NB4 (cell line): ENCODE data around the gene WFIKKN2.

Experiments
- CTCF ChIP-seq: IDR thresholded peaks from one replicate; pipeline ENCODE4 v1.5.1; 2012; ENCODE audit warnings: low read depth, low read length
- MYC ChIP-seq: IDR thresholded peaks from 2 replicates; pipeline ENCODE4 v1.6.1; 2011; ENCODE audit warnings: low read depth, low read length
- POLR2A ChIP-seq: IDR thresholded peaks from 2 replicates; pipeline ENCODE4 v1.6.1; 2011; ENCODE audit warnings: mild to moderate bottlenecking; ENCODE audit not compliant: insufficient read length; ENCODE audit errors: extremely low read depth
- TF ChIP-seq, protein P1 (sequence below): IDR thresholded peaks from 2 replicates; pipeline ENCODE4 v1.6.1; 2011; ENCODE audit warnings: low read depth, low read length

DNA sequence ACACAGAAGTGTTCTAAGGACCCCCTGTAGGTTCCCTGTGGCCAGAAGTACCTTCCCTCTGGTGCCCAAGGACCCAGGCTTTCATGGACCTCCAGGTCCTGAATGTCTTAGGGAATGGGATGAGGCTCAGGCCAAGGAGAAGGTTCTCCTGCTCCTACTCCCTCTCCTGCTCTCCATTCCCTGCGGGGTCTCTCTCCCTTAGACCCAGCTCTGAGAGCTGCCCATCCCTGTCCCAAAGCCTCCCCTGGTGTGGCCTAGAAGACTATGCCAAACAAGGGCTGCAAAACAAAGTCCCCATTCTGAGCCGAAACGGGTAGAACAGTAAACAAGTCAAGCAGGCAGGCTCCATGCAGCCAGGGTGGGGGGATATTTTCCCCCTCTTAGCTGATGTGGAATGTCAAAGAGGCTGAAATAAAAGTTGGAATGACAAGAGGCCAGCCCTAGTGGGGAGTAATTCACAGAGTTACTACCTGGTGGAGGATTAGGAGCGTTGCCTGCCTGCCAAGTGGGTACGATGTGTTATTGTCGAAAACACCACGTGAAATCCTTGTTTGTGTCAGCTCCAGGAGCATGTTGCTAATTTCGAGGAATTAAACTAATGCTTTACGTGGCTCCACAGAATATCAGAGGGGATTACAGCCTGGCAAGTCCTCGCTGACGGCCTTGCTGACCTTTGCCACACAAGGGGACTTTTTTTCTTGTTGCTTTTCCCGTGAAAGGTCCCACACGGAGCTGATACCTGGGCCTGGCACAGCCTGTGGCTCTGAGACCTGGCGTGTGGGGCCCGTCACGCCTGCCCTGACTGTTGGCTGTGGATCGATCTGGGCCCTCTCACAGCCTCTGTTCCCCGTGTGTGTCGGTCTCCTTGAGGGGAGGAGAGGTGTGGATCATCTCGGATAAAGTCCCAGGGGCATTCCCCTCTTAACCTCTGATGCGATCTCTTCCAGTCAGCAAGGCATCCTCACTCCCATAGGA, 2.9 kb downstream of the WFIKKN2 start:
- TF ChIP-seq CTCF (no peak), POLR2A (no peak), MYC (no peak)
- TF ChIP-seq, protein P1, sequence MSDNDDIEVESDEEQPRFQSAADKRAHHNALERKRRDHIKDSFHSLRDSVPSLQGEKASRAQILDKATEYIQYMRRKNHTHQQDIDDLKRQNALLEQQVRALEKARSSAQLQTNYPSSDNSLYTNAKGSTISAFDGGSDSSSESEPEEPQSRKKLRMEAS: no peak
